Measurements from ENCODE around the gene VTI1B. TPM values are rescaled to one million over a fixed set of nuclear protein-coding genes. Genes with fewer than 3 reads are reported as not detected.

Gene VTI1B
- total RNA-seq, 1 experiment from 2014 or later = 148 TPM

- Histone ChIP-seq H3K36me3 (ENCODE audit: low read depth) (no peaks in the 10 kb centered on the region), H3K4me3 (no peak overlapping the region), H4K20me1 (ENCODE audit: insufficient read depth) (no peaks in the 10 kb centered on the region), H3K27me3 (ENCODE audit: insufficient read depth, low read depth) (no peaks in the 10 kb centered on the region), H3F3A (ENCODE audit: insufficient read depth, low read depth) (peaks cover 10% of the 10 kb centered on the region; the same call in 1 of the 2 replicates), H3K9me3 (ENCODE audit: insufficient read depth, low read depth) (no peaks in the 10 kb centered on the region), H3K9me2 (ENCODE audit: insufficient read depth) (no peaks in the 10 kb centered on the region), H3K4me1 (replicated peaks; ENCODE audit: insufficient read depth) (peaks cover 13% of the 10 kb centered on the region), H3K4me2 (peak overlapping the region; percentile 40), H3K27ac (peak overlapping the region; percentile 67), H2AFZ (peak overlapping the region; percentile 69), H3K79me2 (ENCODE audit: low read depth) (no peaks in the 10 kb centered on the region)
- no peak for DNase-seq
- ChIA-PET CTCF (no interaction called here), POLR2A (ENCODE audit: unreplicated experiment) (interaction anchor here (0.7 kb wide), 1 partner anchor 56 kb away, joined by 10 read pairs; no protein-coding TSS in a partner anchor)
- TF ChIP-seq EZH2 (IDR thresholded peaks at IDR 0.05; ENCODE audit: low read depth) = no peak
- TF ChIP-seq, protein P1, sequence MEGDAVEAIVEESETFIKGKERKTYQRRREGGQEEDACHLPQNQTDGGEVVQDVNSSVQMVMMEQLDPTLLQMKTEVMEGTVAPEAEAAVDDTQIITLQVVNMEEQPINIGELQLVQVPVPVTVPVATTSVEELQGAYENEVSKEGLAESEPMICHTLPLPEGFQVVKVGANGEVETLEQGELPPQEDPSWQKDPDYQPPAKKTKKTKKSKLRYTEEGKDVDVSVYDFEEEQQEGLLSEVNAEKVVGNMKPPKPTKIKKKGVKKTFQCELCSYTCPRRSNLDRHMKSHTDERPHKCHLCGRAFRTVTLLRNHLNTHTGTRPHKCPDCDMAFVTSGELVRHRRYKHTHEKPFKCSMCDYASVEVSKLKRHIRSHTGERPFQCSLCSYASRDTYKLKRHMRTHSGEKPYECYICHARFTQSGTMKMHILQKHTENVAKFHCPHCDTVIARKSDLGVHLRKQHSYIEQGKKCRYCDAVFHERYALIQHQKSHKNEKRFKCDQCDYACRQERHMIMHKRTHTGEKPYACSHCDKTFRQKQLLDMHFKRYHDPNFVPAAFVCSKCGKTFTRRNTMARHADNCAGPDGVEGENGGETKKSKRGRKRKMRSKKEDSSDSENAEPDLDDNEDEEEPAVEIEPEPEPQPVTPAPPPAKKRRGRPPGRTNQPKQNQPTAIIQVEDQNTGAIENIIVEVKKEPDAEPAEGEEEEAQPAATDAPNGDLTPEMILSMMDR (conservative IDR thresholded peaks at IDR 0.05) = no peak
- intact Hi-C loops (cut with micrococcal nuclease; ENCODE audit: unreplicated experiment) = no loop called here
- no TSS peak for BruUV-seq (replicated peaks)
Measured at GRCh38 chr14:67636361-67636919, 38.0 kb downstream of the VTI1B start.

GRCh38 chr14:67633451-67634147, 40.8 kb downstream of the VTI1B start:
- H3K27me3 ChIP-seq (ENCODE audit: insufficient read depth, low read depth) = no peaks in the 10 kb centered on the region
- ChIA-PET POLR2A (ENCODE audit: unreplicated experiment) (no interaction called here), CTCF (no interaction called here)
- H3K4me1 ChIP-seq (replicated peaks; ENCODE audit: insufficient read depth) = peaks cover 13% of the 10 kb centered on the region
- no peak overlapping the region for H2AFZ ChIP-seq
- DNase-seq = no peak
- peaks cover 10% of the 10 kb centered on the region; the same call in 1 of the 2 replicates for H3F3A ChIP-seq (ENCODE audit: insufficient read depth, low read depth)
- no TSS peak for BruUV-seq (replicated peaks)
- no peak overlapping the region for H3K27ac ChIP-seq
- H3K4me3 ChIP-seq = no peak overlapping the region
- TF ChIP-seq, protein P1 (conservative IDR thresholded peaks at IDR 0.05) = no peak
- TF ChIP-seq EZH2 (IDR thresholded peaks at IDR 0.05; ENCODE audit: low read depth) = no peak
- no peaks in the 10 kb centered on the region for H3K9me2 ChIP-seq (ENCODE audit: insufficient read depth)
- no peaks in the 10 kb centered on the region for H3K79me2 ChIP-seq (ENCODE audit: low read depth)
- H3K9me3 ChIP-seq (ENCODE audit: insufficient read depth, low read depth) = no peaks in the 10 kb centered on the region
- intact Hi-C loops (cut with micrococcal nuclease; ENCODE audit: unreplicated experiment) = no loop called here
- no peaks in the 10 kb centered on the region for H4K20me1 ChIP-seq (ENCODE audit: insufficient read depth)
- no peak overlapping the region for H3K4me2 ChIP-seq
- no peaks in the 10 kb centered on the region for H3K36me3 ChIP-seq (ENCODE audit: low read depth)

- Histone ChIP-seq H3K4me3 (no peak overlapping the region), H3K4me2 (no peak overlapping the region), H3K79me2 (ENCODE audit: low read depth) (no peaks in the 10 kb centered on the region), H3K4me1 (replicated peaks; ENCODE audit: insufficient read depth) (peaks cover 2% of the 10 kb centered on the region), H2AFZ (no peak overlapping the region), H4K20me1 (ENCODE audit: insufficient read depth) (no peaks in the 10 kb centered on the region; the same call in 1 of the 2 replicates), H3K36me3 (ENCODE audit: low read depth) (no peaks in the 10 kb centered on the region), H3K27me3 (ENCODE audit: insufficient read depth, low read depth) (no peaks in the 10 kb centered on the region), H3K9me3 (ENCODE audit: insufficient read depth, low read depth) (no peaks in the 10 kb centered on the region), H3K27ac (no peak overlapping the region), H3F3A (ENCODE audit: insufficient read depth, low read depth) (peaks cover 2% of the 10 kb centered on the region; the same call in 1 of the 2 replicates), H3K9me2 (ENCODE audit: insufficient read depth) (no peaks in the 10 kb centered on the region)
- no TSS peak for BruUV-seq (replicated peaks)
- ChIA-PET CTCF (interaction anchor here (0.7 kb wide), 1 partner anchor 140 kb away, joined by 4 read pairs; no protein-coding TSS in a partner anchor), POLR2A (ENCODE audit: unreplicated experiment) (no interaction called here)
- intact Hi-C loops (cut with micrococcal nuclease; ENCODE audit: unreplicated experiment) = no loop called here
- no peak for DNase-seq
- no peak for TF ChIP-seq EZH2 (IDR thresholded peaks at IDR 0.05; ENCODE audit: low read depth)
- TF ChIP-seq, protein P1 (conservative IDR thresholded peaks at IDR 0.05) = no peak
Measured at GRCh38 chr14:67630938-67631337, 43.5 kb downstream of the VTI1B start.
